ENCODE data around the gene SH3BP4.

DNA sequence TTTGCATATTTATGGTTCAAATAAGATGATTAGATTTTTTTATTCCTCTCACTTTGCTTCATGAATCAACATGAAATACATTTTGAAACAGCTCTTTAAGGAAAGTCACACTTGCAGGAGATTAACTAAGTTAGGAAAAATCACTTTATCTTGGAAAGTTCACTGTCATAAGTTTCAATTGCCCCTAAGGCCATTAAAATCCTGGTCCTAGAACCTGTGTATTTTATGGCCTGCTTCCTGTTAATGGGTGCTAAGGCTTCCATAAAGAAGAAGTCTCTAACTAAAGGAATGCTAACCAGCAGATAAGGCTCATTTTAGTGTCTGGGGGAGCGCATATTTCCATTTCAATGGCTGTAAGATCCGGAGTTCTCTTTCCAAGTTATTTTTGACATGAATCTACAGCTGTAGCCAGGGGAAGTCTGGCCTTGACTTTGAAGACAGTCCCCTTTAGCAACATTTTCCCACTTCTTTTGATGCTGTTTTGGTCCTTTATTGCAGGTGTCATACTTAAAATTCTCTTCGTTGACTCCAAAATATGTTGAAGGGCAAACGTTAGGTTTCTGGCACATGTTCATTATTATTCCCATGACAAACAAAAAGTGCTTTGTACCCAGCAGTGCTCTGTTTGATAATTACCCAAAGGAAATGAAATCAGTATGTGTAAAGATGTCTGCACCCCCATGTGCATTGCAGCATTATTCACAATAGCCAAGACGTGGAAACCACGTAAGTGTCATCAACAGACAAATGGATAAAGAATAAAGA lies 34.4 kb upstream of the SH3BP4 start:
- TF ChIP-seq POLR2A (IDR thresholded peaks at IDR 0.05; ENCODE audit: low read depth, low read length): no peak
- no peak for TF ChIP-seq HCFC1 (IDR thresholded peaks at IDR 0.05; ENCODE audit: low read length)
- TF ChIP-seq, protein P1, sequence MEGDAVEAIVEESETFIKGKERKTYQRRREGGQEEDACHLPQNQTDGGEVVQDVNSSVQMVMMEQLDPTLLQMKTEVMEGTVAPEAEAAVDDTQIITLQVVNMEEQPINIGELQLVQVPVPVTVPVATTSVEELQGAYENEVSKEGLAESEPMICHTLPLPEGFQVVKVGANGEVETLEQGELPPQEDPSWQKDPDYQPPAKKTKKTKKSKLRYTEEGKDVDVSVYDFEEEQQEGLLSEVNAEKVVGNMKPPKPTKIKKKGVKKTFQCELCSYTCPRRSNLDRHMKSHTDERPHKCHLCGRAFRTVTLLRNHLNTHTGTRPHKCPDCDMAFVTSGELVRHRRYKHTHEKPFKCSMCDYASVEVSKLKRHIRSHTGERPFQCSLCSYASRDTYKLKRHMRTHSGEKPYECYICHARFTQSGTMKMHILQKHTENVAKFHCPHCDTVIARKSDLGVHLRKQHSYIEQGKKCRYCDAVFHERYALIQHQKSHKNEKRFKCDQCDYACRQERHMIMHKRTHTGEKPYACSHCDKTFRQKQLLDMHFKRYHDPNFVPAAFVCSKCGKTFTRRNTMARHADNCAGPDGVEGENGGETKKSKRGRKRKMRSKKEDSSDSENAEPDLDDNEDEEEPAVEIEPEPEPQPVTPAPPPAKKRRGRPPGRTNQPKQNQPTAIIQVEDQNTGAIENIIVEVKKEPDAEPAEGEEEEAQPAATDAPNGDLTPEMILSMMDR (IDR thresholded peaks at IDR 0.05 in 2 of 3, conservative IDR thresholded peaks at IDR 0.05 in 1 of 3; ENCODE audit: control insufficient read depth in 2 of 3, extremely low read depth in 1 of 3, insufficient read depth in 1 of 3, low read depth in 3 of 3, low read length in 3 of 3): no peak

Measured in GM12878 (cell line).